SH-SY5Y (cell line): ENCODE results near the gene CRYBG3.

Experiments
- GATA2 ChIP-seq: IDR thresholded peaks from 2 replicates; pipeline ENCODE4 v1.6.1; 2011; ENCODE audit warnings: mild to moderate bottlenecking, low read depth, low read length
- GATA3 ChIP-seq: IDR thresholded peaks from 2 replicates; pipeline ENCODE4 v1.6.1; 2011; ENCODE audit warnings: low read depth, mild to moderate bottlenecking, low read length, moderate library complexity

Gene CRYBG3

DNA sequence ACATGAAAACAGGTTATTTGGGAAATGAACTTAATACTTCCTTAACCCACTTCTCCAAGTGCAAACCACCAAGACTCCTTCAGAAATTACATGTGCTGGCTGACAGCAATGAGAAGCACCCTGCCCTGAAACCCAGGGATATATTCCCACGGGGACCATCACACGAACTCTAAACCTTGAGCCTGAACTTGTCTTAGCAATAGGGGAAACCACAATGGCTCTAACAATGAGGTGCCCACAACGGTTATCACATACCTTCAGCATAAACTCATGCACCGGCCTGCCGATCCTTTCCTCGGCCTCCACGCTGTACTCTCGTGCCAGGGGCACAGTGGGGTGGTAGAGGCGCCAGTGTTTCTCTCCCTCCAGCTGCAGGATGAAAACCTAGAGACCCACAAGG, 137.0 kb downstream of the CRYBG3 start:
- TF ChIP-seq GATA2: no peak
- no peak for TF ChIP-seq GATA3

DNA sequence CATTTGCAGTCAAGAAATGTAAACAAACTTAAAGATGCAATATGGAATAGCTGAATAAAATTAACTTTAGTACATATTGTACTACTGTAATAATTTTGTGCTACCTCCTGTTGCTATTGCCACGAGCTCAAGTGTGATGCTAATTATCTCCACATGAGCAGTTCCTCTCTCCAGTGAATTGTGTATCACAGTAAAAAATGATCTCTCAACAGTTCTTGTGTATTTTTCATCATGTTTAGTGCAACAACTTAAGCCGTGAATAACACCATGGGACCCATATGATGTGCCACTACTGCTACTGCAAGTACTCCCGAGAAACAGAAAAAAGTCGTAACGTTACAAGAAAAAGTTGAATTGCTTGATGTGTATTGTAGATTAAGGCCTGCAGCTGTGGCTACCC, 138.1 kb downstream of the CRYBG3 start:
- TF ChIP-seq GATA3 (no peak), GATA2 (no peak)

DNA sequence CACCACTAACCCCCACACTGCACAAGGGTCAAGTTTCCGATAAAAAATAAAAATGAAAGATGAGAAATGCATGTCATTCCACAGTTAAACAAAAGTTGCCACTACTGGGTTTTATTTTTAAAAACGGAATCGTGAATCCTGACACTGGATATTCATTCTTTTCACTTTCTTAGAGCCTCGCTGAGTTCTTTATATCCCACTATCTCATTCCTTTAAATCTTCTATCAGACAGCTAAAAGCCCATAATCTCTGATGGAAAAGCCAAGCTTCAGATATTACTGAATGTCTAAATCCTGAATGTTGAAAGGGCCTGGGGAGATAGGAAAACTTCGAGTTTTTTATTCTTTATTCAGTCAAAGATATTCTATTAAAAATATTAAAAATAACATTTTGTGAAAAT, 138.7 kb downstream of the CRYBG3 start:
- TF ChIP-seq GATA3 (no peak), GATA2 (no peak)

DNA sequence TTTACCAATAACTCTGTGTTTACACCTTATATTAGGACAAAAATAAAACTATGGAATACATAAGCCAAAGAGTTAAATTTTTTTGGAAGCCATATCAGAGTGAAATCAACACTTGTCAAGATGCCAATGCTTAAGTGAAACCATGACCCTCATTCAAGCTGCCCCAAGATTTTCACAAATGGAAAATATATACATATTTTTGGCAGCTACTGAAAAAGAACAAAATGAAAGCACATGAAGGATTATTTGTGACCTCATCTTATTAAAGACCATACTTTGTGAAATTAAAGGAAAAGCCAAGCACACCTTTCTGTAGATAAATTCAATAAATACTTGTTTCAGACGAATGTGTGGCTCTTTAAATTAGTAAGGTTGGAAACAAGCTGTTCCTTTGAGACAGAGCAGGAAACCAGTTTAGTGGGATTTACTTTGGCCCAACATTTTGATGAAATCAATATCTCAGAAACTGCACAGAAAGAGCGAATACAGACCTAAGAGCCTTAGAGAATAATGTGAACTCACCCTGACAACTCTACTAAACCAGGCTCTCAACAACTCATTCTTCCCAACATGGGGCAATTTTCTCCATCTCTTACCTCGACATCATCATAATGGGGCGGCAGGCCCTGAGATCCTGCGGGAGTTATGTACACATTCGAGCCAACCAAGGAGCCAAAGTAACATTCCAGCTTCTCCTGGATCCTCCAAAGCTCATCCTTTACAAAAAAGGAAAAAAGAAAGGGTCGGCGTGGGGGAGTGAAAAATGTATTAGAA, 139.4 kb downstream of the CRYBG3 start:
- no peak for TF ChIP-seq GATA2
- TF ChIP-seq GATA3: no peak

DNA sequence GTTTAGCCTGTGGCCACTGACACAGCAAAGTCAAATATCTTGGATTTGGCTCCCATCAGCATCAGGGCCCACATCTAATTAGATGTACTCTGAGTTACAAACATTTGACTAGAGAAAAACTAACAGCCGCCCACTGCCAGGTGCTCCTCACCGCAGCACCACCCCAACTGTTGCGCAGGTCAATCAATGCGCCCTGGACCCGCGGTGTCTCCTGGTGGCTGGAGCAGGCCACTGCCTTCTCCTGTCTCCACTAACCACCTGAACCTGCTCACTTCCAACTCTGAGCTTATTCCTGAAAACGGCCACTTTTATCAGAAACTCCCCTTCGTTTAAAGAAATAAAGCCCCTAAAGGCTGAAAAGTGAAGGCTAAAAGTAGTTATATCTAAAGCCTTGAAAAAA, 146.2 kb downstream of the CRYBG3 start:
- TF ChIP-seq GATA2 (no peak), GATA3 (no peak)

DNA sequence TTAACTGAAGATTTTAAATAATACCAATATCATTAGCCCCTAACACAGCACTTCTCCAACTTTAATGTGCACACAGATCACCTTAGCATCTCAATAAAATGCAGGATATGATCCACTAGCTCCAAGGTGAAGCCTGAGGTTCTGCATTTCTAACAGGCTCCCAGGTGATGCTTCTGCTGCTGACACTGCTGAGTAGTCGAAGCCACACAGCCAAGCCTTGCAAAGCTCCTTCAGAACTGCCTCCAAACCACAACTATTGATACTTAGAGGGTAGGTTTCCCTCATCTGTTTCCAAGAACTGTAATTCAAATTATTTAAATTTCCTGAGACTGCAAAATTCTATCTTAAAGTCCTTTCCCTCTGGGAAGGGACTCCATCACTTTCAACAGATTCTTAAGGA, 146.6 kb downstream of the CRYBG3 start:
- TF ChIP-seq GATA2: no peak
- TF ChIP-seq GATA3: no peak

DNA sequence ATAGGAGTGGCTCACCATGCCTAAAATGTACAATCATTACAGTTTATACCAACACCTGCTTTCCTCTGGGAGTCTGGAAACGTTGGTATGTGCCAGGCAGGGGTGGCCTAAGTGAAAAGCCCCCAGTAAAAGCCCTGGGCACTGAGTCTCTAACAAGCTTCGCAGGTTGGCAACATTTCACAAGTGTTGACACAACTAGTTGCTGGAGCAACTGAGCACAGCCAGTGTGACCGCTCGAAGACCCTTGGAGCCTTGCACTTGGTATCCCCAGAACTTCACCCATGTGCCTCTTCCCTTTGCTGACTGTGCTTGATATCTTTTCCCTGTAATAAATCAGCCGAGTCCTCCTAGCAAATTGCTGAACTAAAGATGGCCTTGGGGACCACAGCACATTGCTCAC, 147.7 kb downstream of the CRYBG3 start:
- TF ChIP-seq GATA2 (no peak), GATA3 (no peak)

DNA sequence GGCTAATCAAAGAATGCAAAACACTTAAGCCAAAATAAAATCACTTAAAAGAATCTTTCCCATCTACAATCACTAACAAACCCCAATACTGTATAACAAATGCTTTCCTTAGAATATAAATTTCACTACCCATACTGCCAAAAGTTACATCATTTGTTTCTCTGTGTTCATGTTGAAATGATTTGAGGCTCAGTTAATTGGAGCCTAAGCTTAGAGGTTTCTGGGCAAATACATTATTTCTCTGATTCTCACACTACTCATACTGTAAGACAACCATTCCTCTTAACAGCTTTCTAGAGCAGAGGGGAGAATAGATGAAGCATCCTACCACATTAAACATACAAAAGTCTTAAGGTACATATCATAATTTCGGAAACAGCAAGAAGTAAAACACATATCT, 148.3 kb downstream of the CRYBG3 start:
- TF ChIP-seq GATA3 (no peak), GATA2 (no peak)

DNA sequence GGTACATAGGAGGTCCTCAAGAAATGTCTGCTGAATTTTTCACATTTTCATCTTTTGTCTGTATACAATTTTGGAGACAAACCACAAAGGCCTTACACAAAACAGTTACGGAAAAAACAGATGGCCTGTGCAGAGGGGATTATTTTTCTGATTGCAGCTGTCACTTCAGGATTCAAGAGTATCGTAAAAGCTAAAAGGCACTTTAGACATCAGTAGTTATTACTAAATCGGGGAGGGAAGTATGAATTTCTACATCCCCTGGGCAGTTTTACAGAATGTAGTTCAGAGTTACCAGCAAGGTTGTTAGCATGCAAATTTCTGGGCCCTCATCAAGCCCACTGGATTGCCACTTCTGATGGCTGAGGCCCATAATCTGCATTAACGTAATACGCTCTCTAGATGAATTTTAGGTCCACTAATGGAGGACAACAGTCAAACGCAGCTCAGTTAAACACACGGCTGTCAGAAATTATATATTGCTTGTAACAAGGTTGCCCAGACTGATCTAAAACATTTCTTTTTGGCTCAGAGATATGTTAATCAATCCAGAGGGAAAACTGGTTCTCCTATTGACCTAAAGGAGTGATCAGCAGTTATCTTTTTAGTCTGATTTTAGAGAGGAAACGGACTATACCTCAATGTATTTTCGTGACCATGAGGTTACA, 149.3 kb downstream of the CRYBG3 start:
- TF ChIP-seq GATA2 (no peak), GATA3 (no peak)

DNA sequence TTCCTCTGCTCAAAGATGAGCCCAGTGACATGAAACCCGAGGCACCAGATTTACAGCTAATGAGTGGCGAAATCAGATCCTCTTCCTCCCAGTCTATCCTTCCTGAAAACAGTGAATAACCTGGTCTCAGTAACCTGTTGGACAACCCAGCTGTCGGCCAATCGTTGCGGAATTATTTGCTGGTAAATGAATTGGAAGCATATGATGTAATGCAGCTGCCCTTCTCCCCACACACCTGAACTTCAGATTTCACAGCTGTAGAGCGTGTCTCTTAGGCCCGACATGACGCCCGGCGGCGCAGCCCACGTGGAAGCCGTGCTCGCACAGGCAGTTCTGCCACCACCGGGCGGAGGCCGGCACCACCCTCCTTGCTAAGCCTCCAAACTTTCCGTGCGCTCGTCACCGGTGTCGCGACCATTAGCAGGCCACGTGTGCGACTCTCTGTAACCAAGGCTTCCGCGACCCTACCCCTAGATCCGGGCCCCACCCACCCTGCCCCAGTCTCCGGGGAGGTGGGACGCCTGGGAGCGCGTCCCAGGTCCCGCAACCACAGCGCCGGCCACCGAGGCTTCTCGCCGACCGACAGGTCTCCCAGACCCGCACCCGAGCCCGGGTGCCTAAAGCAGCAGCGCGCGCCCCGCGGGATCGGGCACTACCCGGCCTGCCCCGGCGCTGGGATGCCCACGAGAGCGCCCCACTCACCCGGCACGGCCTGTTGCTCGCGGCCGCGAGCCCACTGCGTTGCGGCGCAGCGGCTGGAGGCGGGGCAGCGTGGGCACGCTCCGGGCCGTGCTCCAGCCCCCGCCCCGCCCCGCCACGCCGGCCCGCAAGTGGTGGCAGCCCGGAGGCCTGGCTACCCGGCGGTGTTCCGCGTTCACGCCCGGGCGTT, 150.1 kb downstream of the CRYBG3 start, which contains the start of gene RIOX2:
TSS of gene RIOX2 (minus strand) at position 753 of the 889 bp plus-strand sequence. CDS start 4,838 bp downstream, outside the sequence.
- no peak for TF ChIP-seq GATA2
- no peak for TF ChIP-seq GATA3

DNA sequence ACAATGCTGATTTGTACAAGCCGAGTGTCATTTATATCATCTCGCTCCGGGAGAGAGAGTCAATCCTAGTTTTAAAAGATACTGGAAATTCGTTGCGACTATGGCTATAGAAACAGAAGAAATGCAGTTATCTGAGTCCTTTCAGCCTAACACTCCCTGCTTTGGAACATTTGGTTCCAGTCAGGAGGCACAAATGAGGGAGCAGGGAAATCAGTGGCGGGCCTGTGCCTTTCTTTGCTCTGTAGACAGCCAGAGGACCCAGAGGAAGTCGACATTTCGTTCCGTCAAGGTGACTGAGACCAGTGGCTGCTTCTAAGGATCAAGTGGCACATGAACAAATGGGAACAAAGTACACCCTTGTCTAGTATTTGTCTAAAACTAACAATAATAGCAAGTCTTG, 151.2 kb downstream of the CRYBG3 start:
- TF ChIP-seq GATA3 (no peak), GATA2 (no peak)

DNA sequence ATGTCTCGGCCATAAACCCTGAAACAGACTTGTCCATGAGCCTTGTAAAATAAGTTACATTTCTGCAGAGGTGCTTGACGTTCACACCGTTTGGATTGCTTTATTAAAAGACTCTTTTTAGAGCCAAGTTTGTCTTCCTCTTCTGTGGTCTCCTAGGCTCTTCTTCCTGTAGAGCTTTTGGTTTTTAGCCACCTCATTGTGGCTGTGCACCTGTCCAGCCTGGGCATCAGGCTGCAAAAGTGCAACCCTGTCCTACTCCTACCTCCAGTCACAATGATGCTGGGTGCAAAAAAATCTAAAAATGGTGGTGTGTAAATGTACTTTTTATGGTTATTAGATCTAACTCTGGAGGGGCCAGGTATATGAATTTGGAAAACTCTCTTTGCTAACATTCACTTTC, 153.2 kb downstream of the CRYBG3 start:
- TF ChIP-seq GATA2: no peak
- no peak for TF ChIP-seq GATA3

DNA sequence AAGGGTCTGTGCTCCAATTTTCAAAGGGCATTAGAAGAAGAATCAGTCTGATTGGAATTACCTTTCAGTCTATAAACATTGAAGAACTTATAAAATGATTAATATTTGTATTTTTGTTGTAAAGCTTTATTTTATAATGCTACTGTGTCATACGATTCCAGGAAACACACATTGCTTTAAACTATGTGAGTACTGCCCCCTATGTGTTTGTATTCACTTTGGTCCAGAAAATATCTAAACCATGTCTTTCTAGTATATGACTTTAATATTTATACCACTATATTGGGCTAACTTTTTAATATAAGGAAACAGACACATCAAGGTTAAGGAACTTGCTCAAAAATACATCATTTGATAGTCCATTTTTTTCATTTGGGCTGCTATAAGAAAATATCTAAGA, 153.7 kb downstream of the CRYBG3 start:
- TF ChIP-seq GATA2: no peak
- no peak for TF ChIP-seq GATA3

DNA sequence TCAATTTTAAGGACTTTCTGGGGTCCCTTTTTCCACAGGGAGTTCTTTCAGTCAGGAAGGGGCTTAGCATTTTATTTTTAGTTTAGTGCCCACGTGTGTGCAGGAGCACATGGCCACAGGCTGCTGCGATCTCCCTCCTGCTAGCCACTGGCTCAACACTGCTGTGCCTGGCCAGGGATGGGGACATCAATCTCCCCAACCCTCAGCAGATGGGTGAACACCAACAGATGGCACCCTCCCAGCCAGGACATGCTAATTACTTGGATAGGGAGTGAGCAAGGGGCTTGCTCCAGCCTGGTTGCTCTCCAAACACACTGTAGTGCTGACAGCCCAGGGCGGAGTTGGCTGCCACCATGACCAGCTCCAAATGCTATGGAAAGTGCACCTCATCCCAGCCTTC, 157.8 kb downstream of the CRYBG3 start:
- TF ChIP-seq GATA2 (no peak), GATA3 (no peak)
